Mesothelial cell of epicardium (in vitro differentiated cells): ENCODE results near the gene ATXN7L1. TPM values are rescaled to one million over a fixed set of nuclear protein-coding genes. Genes with fewer than 3 reads are reported as not detected.

ENCODE experiments used
- DNase-seq, 2 experiments: peaks; one replicate each; pipeline ENCODE4 v3.0.0; 2021; ENCODE audit warnings: low spot score in 2 of 2; ENCODE audit not compliant: unreplicated experiment in 2 of 2
- H3K27ac Mint-ChIP-seq: 2 replicates; pipeline ENCODE4 v1.8.0; 2021; ENCODE audit warnings: mixed read lengths
- H3K27me3 Mint-ChIP-seq: 2 replicates; pipeline ENCODE4 v1.8.0; 2021; ENCODE audit warnings: low read depth, mixed read lengths
- H3K36me3 Mint-ChIP-seq: 2 replicates; pipeline ENCODE4 v1.8.0; 2021; ENCODE audit warnings: mixed read lengths
- H3K4me1 Mint-ChIP-seq: 2 replicates; pipeline ENCODE4 v1.8.0; 2021; ENCODE audit warnings: mixed read lengths
- H3K4me3 Mint-ChIP-seq: 2 replicates; pipeline ENCODE4 v1.8.0; 2021; ENCODE audit warnings: mild to moderate bottlenecking, moderate library complexity, mixed read lengths
- H3K9me3 Mint-ChIP-seq: 2 replicates; pipeline ENCODE4 v1.8.0; 2021; ENCODE audit warnings: mixed read lengths
- total RNA-seq: library from RNA; stranded (reverse); gene quantifications from 3 replicates; pipeline ENCODE4 v1.2.1, GENCODE V29; 2021
- TF ChIP-seq, protein P1 (sequence below): fragments of 200-600 bp; sonication (generic); IDR thresholded peaks from one replicate; pipeline ENCODE4 v1.5.0; 2021; ENCODE audit warnings: antibody characterized with exemption; ENCODE audit not compliant: unreplicated experiment

The ATXN7L1 gene
- total RNA-seq, 1 donor from 2014 or later, result 18.0 TPM

GRCh38 chr7:105680505-105681187 lies 195.8 kb downstream of the ATXN7L1 start:
- Mint-ChIP-seq H3K4me3 (no peak overlapping the region), H3K9me3 (no peaks in the 10 kb centered on the region), H3K27me3 (no peaks in the 10 kb centered on the region), H3K4me1 (no peaks in the 10 kb centered on the region), H3K36me3 (no peaks in the 10 kb centered on the region), H3K27ac (no peak overlapping the region)
- no peak for DNase-seq
- TF ChIP-seq, protein P1, sequence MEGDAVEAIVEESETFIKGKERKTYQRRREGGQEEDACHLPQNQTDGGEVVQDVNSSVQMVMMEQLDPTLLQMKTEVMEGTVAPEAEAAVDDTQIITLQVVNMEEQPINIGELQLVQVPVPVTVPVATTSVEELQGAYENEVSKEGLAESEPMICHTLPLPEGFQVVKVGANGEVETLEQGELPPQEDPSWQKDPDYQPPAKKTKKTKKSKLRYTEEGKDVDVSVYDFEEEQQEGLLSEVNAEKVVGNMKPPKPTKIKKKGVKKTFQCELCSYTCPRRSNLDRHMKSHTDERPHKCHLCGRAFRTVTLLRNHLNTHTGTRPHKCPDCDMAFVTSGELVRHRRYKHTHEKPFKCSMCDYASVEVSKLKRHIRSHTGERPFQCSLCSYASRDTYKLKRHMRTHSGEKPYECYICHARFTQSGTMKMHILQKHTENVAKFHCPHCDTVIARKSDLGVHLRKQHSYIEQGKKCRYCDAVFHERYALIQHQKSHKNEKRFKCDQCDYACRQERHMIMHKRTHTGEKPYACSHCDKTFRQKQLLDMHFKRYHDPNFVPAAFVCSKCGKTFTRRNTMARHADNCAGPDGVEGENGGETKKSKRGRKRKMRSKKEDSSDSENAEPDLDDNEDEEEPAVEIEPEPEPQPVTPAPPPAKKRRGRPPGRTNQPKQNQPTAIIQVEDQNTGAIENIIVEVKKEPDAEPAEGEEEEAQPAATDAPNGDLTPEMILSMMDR, result no peak

- Mint-ChIP-seq H3K4me1 (no peaks in the 10 kb centered on the region), H3K4me3 (no peak overlapping the region), H3K27me3 (no peaks in the 10 kb centered on the region), H3K27ac (no peak overlapping the region), H3K9me3 (no peaks in the 10 kb centered on the region), H3K36me3 (no peaks in the 10 kb centered on the region)
- TF ChIP-seq, protein P1, result no peak
- DNase-seq, result no peak
Measured at GRCh38 chr7:105678811-105679495, 197.4 kb downstream of the ATXN7L1 start.

- TF ChIP-seq, protein P1, result no peak
- H3K27ac Mint-ChIP-seq, result no peak overlapping the region
Measured at GRCh38 chr7:105677817-105678573, 198.4 kb downstream of the ATXN7L1 start.

GRCh38 chr7:105677410-105677730 lies 199.0 kb downstream of the ATXN7L1 start:
- H3K27ac Mint-ChIP-seq, result no peak overlapping the region
- no peaks in the 10 kb centered on the region for H3K36me3 Mint-ChIP-seq
- no peaks in the 10 kb centered on the region for H3K4me1 Mint-ChIP-seq

More at GRCh38 chr7:105677817-105678573, 198.4 kb downstream of the ATXN7L1 start:
- H3K4me1 Mint-ChIP-seq, result no peaks in the 10 kb centered on the region
- H3K9me3 Mint-ChIP-seq, result no peaks in the 10 kb centered on the region
- no peaks in the 10 kb centered on the region for H3K27me3 Mint-ChIP-seq
- H3K36me3 Mint-ChIP-seq, result no peaks in the 10 kb centered on the region
- DNase-seq, result no peak
- H3K4me3 Mint-ChIP-seq, result no peak overlapping the region

GRCh38 chr7:105675934-105676371 lies 200.4 kb downstream of the ATXN7L1 start:
- no peaks in the 10 kb centered on the region for H3K27me3 Mint-ChIP-seq
- no peak overlapping the region for H3K4me3 Mint-ChIP-seq
- no peak overlapping the region for H3K27ac Mint-ChIP-seq
- H3K4me1 Mint-ChIP-seq, result no peaks in the 10 kb centered on the region
- DNase-seq, result no peak
- H3K36me3 Mint-ChIP-seq, result no peaks in the 10 kb centered on the region
- H3K9me3 Mint-ChIP-seq, result no peaks in the 10 kb centered on the region
- TF ChIP-seq, protein P1, result no peak

More at GRCh38 chr7:105677410-105677730, 199.0 kb downstream of the ATXN7L1 start:
- Mint-ChIP-seq H3K27me3 (no peaks in the 10 kb centered on the region), H3K4me3 (no peak overlapping the region), H3K9me3 (no peaks in the 10 kb centered on the region)
- TF ChIP-seq, protein P1, result no peak
- no peak for DNase-seq
